Activated CD4-positive, alpha-beta memory T cell treated with anti-CD3 and anti-CD28 coated beads, Interleukin-2, amount 10 ng/mL, durations not matched to agents 7 days and 5 days (primary cell): ENCODE results near the gene TBC1D5. TPM values are rescaled to one million over a fixed set of nuclear protein-coding genes. Genes with fewer than 3 reads are reported as not detected.

Experiments used
- CTCF ChIA-PET: fragments of 350-600 bp; sonication (Branson Sonifier 250); formaldehyde crosslinking; loops from one replicate; lab custom pipeline; 2021; ENCODE audit warnings: antibody characterized with exemption, inconsistent platforms; lab: Charles Lee
- POLR2A ChIA-PET: fragments of 350-600 bp; sonication (Branson Sonifier 250); formaldehyde crosslinking; loops from one replicate; lab custom pipeline; 2021; ENCODE audit warnings: antibody characterized with exemption; lab: Charles Lee
- DNase-seq: peaks from one replicate; pipeline ENCODE4 v3.0.0-alpha.2; 2020
- H3K27ac Mint-ChIP-seq: one replicate; pipeline ENCODE4 v1.8.0; 2021; ENCODE audit warnings: mild to moderate bottlenecking, mixed read lengths
- H3K27me3 Mint-ChIP-seq: one replicate; pipeline ENCODE4 v1.8.0; 2021; ENCODE audit warnings: mixed read lengths
- H3K36me3 Mint-ChIP-seq: one replicate; pipeline ENCODE4 v1.8.0; 2021; ENCODE audit warnings: low read depth, mixed read lengths
- H3K4me1 Mint-ChIP-seq: one replicate; pipeline ENCODE4 v1.8.0; 2021; ENCODE audit warnings: mixed read lengths
- H3K4me3 Mint-ChIP-seq: one replicate; pipeline ENCODE4 v1.8.0; 2021; ENCODE audit warnings: mild to moderate bottlenecking, mixed read lengths
- H3K9me3 Mint-ChIP-seq: one replicate; pipeline ENCODE4 v1.8.0; 2021; ENCODE audit warnings: mixed read lengths
- total RNA-seq, 2 experiments: library from RNA; stranded (reverse); gene quantifications; one replicate each; pipeline ENCODE4 v1.2.3, GENCODE V29; 2021

The TBC1D5 gene
- total RNA-seq, 2 experiments from 2014 or later, result 49.9 to 50.8 TPM

DNA sequence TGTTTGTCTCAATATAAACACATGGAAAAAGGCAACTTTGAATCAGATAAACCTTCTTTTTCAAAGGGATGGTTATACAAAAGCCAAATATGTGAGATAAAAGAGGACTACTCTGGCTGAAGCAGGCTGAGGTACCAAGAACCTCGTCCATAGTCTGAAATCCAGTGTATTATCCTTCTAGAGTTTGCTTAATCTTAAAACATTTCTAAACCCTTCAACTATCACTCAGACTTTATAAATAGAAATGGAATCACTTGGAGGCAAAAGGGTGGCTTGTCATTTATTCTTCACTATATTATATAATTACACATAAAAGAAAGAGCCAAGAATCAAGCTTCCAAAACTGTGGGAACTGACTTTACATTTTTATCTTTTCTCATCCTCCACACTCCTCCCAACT, 554.1 kb downstream of the TBC1D5 start:
- no peak for DNase-seq
- ChIA-PET CTCF (no interaction called here), POLR2A (no interaction called here)
- Mint-ChIP-seq H3K27ac (no peak overlapping the region), H3K27me3 (no peaks in the 10 kb centered on the region), H3K36me3 (peaks cover 10% of the 10 kb centered on the region), H3K4me1 (peaks cover 12% of the 10 kb centered on the region), H3K9me3 (no peaks in the 10 kb centered on the region), H3K4me3 (no peak overlapping the region)

GRCh38 chr3:17187589-17188184, 554.7 kb downstream of the TBC1D5 start:
- ChIA-PET CTCF (no interaction called here), POLR2A (no interaction called here)
- H3K9me3 Mint-ChIP-seq, result no peaks in the 10 kb centered on the region
- H3K27ac Mint-ChIP-seq, result no peak overlapping the region
- H3K4me1 Mint-ChIP-seq, result peaks cover 17% of the 10 kb centered on the region
- no peak for DNase-seq
- H3K27me3 Mint-ChIP-seq, result no peaks in the 10 kb centered on the region
- H3K4me3 Mint-ChIP-seq, result no peak overlapping the region
- peaks cover 13% of the 10 kb centered on the region for H3K36me3 Mint-ChIP-seq

DNA sequence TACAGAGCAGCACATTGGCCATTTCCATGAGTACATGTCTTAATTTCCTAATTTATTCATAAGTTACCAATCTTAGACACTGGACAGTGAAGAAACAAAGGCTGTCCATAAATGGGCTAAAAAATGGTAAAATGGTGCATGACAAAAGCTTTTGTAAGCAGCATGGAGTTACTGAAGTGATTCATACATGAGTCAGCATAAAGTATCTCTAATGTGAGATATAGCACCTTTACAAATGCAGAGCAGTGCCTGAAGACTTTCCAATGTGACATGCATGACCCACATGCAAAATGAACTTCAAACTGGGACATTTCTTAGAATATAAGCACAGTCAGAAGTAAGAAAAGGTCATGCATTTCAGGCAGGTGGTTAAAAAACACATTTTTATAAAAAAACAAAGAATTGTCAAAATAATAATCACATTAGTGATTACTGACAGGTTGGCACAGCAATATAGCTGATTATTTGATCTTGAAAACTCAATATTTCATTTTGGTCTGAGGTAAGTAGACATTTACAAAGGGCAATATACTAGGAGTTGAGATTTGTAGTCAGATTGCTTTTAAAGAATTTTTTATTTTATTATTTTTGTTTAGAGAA, 558.4 kb downstream of the TBC1D5 start:
- Mint-ChIP-seq H3K9me3 (no peaks in the 10 kb centered on the region), H3K4me1 (peaks cover 19% of the 10 kb centered on the region), H3K36me3 (peaks cover 10% of the 10 kb centered on the region), H3K27ac (no peak overlapping the region), H3K27me3 (no peaks in the 10 kb centered on the region), H3K4me3 (no peak overlapping the region)
- no peak for DNase-seq
- POLR2A ChIA-PET, result no interaction called here
- CTCF ChIA-PET, result interaction anchor here (1.1 to 2.2 kb wide), 2 partner anchors 33 to 300 kb away, joined by 3 to 6 read pairs; no protein-coding TSS in a partner anchor

DNA sequence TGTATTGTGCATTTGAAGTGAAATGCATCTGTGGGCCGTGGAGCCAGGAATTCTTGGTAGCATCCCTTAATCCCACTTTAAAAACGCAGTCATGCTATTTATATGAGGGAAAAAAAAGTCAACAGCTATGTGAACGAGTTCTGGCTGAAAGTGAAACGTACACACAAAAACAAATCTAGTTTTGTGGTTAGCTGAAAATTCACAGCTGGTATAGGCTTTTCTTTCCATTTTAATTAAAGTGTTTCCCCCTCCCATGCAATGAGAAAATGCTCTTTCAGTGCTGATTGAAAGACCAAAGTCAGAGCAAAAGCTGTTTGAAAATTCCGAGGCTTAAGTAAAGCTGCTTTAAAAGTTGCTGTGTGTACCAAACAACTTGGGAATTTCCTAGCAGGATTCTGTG, 560.3 kb downstream of the TBC1D5 start:
- Mint-ChIP-seq H3K4me3 (no peak overlapping the region), H3K4me1 (peaks cover 19% of the 10 kb centered on the region), H3K27me3 (no peaks in the 10 kb centered on the region), H3K9me3 (no peaks in the 10 kb centered on the region), H3K36me3 (peaks cover 10% of the 10 kb centered on the region), H3K27ac (no peak overlapping the region)
- ChIA-PET POLR2A (interaction anchor here (1.1 to 1.2 kb wide), 2 partner anchors 13 to 30 kb away, joined by 3 to 7 read pairs; no protein-coding TSS in a partner anchor), CTCF (interaction anchor here (1.2 kb wide), 1 partner anchor 18 kb away, joined by 3 read pairs; no protein-coding TSS in a partner anchor)
- DNase-seq, result no peak

GRCh38 chr3:17181413-17181907, 561.0 kb downstream of the TBC1D5 start:
- H3K27me3 Mint-ChIP-seq, result no peaks in the 10 kb centered on the region
- H3K4me3 Mint-ChIP-seq, result no peak overlapping the region
- DNase-seq, result no peak
- H3K27ac Mint-ChIP-seq, result no peak overlapping the region
- H3K9me3 Mint-ChIP-seq, result no peaks in the 10 kb centered on the region
- ChIA-PET CTCF (no interaction called here), POLR2A (interaction anchor here (1.1 kb wide), 1 partner anchor 30 kb away, joined by 7 read pairs; no protein-coding TSS in a partner anchor)
- peaks cover 10% of the 10 kb centered on the region for H3K36me3 Mint-ChIP-seq
- peaks cover 19% of the 10 kb centered on the region for H3K4me1 Mint-ChIP-seq

DNA sequence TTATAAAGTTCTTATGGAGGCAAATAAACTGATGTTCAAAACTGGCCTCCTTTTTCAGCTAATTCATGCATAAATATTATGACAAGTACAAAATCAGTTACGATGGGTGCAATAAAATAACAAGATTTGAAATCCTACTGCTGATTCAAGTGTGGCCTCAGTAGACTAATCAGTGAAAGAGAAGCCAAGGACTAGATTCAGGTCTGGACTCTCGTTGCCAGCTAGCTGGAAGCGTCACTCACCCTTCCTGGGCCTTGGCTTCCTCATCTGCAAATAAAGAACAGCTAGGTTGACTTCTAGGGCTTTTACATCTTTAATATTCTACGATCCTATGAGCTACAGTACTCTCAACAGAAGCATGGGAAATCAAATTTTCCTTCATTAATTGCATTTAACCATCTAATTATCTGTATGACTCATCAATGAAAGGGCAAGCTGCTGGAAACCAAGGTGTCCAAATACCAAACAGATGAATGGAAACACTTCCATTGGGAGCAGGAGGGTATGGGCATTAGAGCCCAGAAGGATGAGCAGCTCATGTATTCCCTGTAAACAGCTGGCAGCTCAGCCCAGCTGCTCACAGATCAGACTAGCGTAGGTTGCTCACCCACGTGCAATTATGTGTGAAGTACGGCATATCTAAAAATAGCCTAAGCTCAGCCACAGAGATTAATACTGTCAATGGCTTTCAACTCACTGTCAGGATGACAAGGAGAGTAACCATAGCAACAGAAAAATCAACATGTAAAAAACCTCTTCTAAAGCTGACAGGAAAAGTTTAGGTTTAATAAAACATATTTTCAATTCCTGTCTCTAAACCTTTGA, 562.8 kb downstream of the TBC1D5 start:
- H3K4me1 Mint-ChIP-seq, result peaks cover 19% of the 10 kb centered on the region
- H3K36me3 Mint-ChIP-seq, result peaks cover 7% of the 10 kb centered on the region
- no peak overlapping the region for H3K27ac Mint-ChIP-seq
- ChIA-PET CTCF (interaction anchor here (0.6 kb wide), 1 partner anchor 14 kb away, joined by 3 read pairs; no protein-coding TSS in a partner anchor), POLR2A (no interaction called here)
- no peak overlapping the region for H3K4me3 Mint-ChIP-seq
- H3K27me3 Mint-ChIP-seq, result no peaks in the 10 kb centered on the region
- no peaks in the 10 kb centered on the region for H3K9me3 Mint-ChIP-seq
- DNase-seq, result no peak

DNA sequence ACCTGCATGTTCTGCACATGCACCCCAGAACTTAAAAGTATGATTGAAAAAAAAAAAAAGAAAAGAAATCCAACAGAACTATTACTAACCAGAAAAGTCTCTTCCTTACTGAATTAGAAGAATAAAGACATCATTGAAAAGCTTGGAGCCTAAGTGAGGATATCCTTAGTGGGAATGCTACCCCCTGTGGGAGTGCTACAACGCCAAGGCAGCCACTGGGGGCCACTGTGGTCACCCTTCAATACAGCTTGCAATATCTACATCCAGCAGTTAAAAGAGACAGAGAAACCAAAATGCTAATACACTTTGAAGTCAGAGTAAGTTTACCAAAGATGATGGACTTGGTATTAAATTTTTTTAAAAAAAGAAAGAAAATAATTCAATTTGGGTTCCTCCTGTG, 565.7 kb downstream of the TBC1D5 start:
- no peak for DNase-seq
- CTCF ChIA-PET, result no interaction called here
- POLR2A ChIA-PET, result no interaction called here
- H3K36me3 Mint-ChIP-seq, result peaks cover 7% of the 10 kb centered on the region
- no peak overlapping the region for H3K4me3 Mint-ChIP-seq
- H3K27ac Mint-ChIP-seq, result no peak overlapping the region
- no peaks in the 10 kb centered on the region for H3K9me3 Mint-ChIP-seq
- no peaks in the 10 kb centered on the region for H3K27me3 Mint-ChIP-seq
- H3K4me1 Mint-ChIP-seq, result peaks cover 5% of the 10 kb centered on the region

- H3K27me3 Mint-ChIP-seq, result no peaks in the 10 kb centered on the region
- no peak for DNase-seq
- peaks cover 7% of the 10 kb centered on the region for H3K36me3 Mint-ChIP-seq
- H3K4me1 Mint-ChIP-seq, result no peaks in the 10 kb centered on the region
- CTCF ChIA-PET, result no interaction called here
- H3K4me3 Mint-ChIP-seq, result no peak overlapping the region
- H3K9me3 Mint-ChIP-seq, result no peaks in the 10 kb centered on the region
- no peak overlapping the region for H3K27ac Mint-ChIP-seq
- POLR2A ChIA-PET, result no interaction called here
These were observed 567.1 kb downstream of the TBC1D5 start for GRCh38 chr3:17175187-17175807.

- Mint-ChIP-seq H3K27me3 (no peaks in the 10 kb centered on the region), H3K36me3 (peaks cover 16% of the 10 kb centered on the region), H3K4me1 (no peaks in the 10 kb centered on the region), H3K4me3 (no peak overlapping the region), H3K9me3 (no peaks in the 10 kb centered on the region), H3K27ac (no peak overlapping the region)
- ChIA-PET POLR2A (interaction anchor here (1.5 kb wide), 1 partner anchor 15 kb away, joined by 9 read pairs; no protein-coding TSS in a partner anchor), CTCF (interaction anchor here (0.7 to 1.5 kb wide), 3 partner anchors 9 to 339 kb away, joined by 3 to 5 read pairs (median 3); no protein-coding TSS in a partner anchor)
- DNase-seq, result no peak
These were observed 576.1 kb downstream of the TBC1D5 start for GRCh38 chr3:17166369-17166768.

DNA sequence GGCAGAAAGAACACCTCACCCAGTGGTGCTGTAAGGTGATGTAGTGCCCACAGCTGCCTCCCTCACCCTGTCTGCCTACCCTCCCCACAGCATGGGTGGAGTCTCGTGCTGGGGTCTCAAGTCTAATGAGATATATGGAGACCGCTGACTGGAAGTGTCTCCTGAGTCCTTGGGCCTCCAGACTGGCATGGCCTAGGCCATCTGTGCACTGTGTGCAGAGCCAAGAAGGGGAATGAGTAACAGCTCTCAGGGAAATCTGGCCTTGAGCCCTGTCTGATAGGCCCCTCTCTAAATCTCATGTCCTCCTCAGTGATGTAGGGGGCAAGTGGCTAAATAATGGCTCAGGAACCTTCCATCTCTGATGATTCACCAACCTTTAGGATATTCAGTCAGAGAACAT, 580.3 kb downstream of the TBC1D5 start:
- CTCF ChIA-PET, result no interaction called here
- Mint-ChIP-seq H3K4me3 (no peak overlapping the region), H3K4me1 (peaks cover 7% of the 10 kb centered on the region), H3K27me3 (no peaks in the 10 kb centered on the region), H3K36me3 (peaks cover 26% of the 10 kb centered on the region), H3K27ac (no peak overlapping the region), H3K9me3 (no peaks in the 10 kb centered on the region)
- no peak for DNase-seq
- POLR2A ChIA-PET, result interaction anchor here (2.1 kb wide), 1 partner anchor 11 kb away, joined by 6 read pairs; no protein-coding TSS in a partner anchor

GRCh38 chr3:17160597-17160996, 581.8 kb downstream of the TBC1D5 start:
- Mint-ChIP-seq H3K27ac (no peak overlapping the region), H3K4me1 (peaks cover 7% of the 10 kb centered on the region), H3K27me3 (no peaks in the 10 kb centered on the region), H3K36me3 (peaks cover 17% of the 10 kb centered on the region), H3K9me3 (no peaks in the 10 kb centered on the region), H3K4me3 (no peak overlapping the region)
- no peak for DNase-seq
- ChIA-PET CTCF (interaction anchor here (1.0 kb wide), 1 partner anchor 9 kb away, joined by 3 read pairs; no protein-coding TSS in a partner anchor), POLR2A (no interaction called here)

GRCh38 chr3:17158941-17159682, 583.3 kb downstream of the TBC1D5 start:
- Mint-ChIP-seq H3K4me1 (peaks cover 10% of the 10 kb centered on the region), H3K27me3 (no peaks in the 10 kb centered on the region), H3K4me3 (no peak overlapping the region), H3K36me3 (peaks cover 27% of the 10 kb centered on the region), H3K27ac (no peak overlapping the region), H3K9me3 (no peaks in the 10 kb centered on the region)
- CTCF ChIA-PET, result no interaction called here
- no peak for DNase-seq
- POLR2A ChIA-PET, result no interaction called here
